Keratinocyte (primary cell): Measurements from ENCODE around the gene LBP. TPM values are rescaled to one million over a fixed set of nuclear protein-coding genes. Genes with fewer than 3 reads are reported as not detected.

Experiments used
- DNase-seq: peaks from one replicate; pipeline ENCODE4 v3.0.0-alpha.2; 2011; ENCODE audit warnings: low read depth, missing footprints, low spot score
- FAIRE-seq: peaks from 2 replicates; lab custom pipeline; 2011; peaks lifted over from hg19 to GRCh38; lab: Jason Lieb, UNC
- H2AFZ ChIP-seq: 2 replicates; pipeline ENCODE4 v1.6.0; 2012; ENCODE audit warnings: low read length, control low read depth, inconsistent platforms; ENCODE audit not compliant: control insufficient read depth
- H3K27ac ChIP-seq: 2 replicates; pipeline ENCODE4 v1.5.1; 2011; ENCODE audit warnings: low read length; ENCODE audit not compliant: control insufficient read depth, insufficient read depth
- H3K27me3 ChIP-seq: 3 replicates; pipeline ENCODE4 v1.6.0; 2011; ENCODE audit warnings: low read length; ENCODE audit not compliant: control insufficient read depth, insufficient read depth; ENCODE audit errors: extremely low read depth
- H3K36me3 ChIP-seq, 2 experiments: 2 replicates in 1 of 2; 3 replicates in 1 of 2; pipeline ENCODE4 v1.5.1; 2011; ENCODE audit warnings: low read length in 2 of 2, mild to moderate bottlenecking in 1 of 2; ENCODE audit not compliant: control insufficient read depth in 2 of 2, insufficient read depth in 2 of 2; ENCODE audit errors: extremely low read depth in 1 of 2
- H3K4me1 ChIP-seq: 3 replicates; pipeline ENCODE4 v1.5.1; 2011; ENCODE audit warnings: low read length; ENCODE audit not compliant: control insufficient read depth, insufficient read depth; ENCODE audit errors: extremely low read depth
- H3K4me2 ChIP-seq: 3 replicates; pipeline ENCODE4 v1.6.0; 2011; ENCODE audit warnings: low read depth, low read length; ENCODE audit not compliant: control insufficient read depth, insufficient read depth; ENCODE audit errors: extremely low read depth
- H3K4me3 ChIP-seq, 3 experiments: fragments of 200-600 bp in 1 of 3; sonication (generic) in 1 of 3; 2 replicates in 2 of 3; 3 replicates in 1 of 3; pipeline ENCODE4 v1.5.1; 2011 to 2016; ENCODE audit warnings: low read length in 3 of 3, mild to moderate bottlenecking in 3 of 3, control low read depth in 2 of 3, inconsistent platforms in 1 of 3, low read depth in 1 of 3, mixed read lengths in 1 of 3, mixed run types in 1 of 3, moderate library complexity in 1 of 3; ENCODE audit not compliant: control insufficient read depth in 2 of 3, insufficient read depth in 2 of 3; ENCODE audit errors: extremely low read depth in 1 of 3
- H3K79me2 ChIP-seq: 2 replicates; pipeline ENCODE4 v1.6.0; 2012; ENCODE audit warnings: low read length; ENCODE audit not compliant: control insufficient read depth, insufficient read depth
- H3K9ac ChIP-seq: 3 replicates; pipeline ENCODE4 v1.6.0; 2011; ENCODE audit warnings: low read length; ENCODE audit not compliant: control insufficient read depth, insufficient read depth; ENCODE audit errors: extremely low read depth
- H3K9me1 ChIP-seq: 3 replicates; pipeline ENCODE4 v1.6.0; 2011; ENCODE audit warnings: low read length; ENCODE audit not compliant: control insufficient read depth, insufficient read depth; ENCODE audit errors: extremely low read depth
- H3K9me3 ChIP-seq: 2 replicates; pipeline ENCODE4 v1.5.1; 2012; ENCODE audit warnings: low read depth, low read length; ENCODE audit not compliant: control insufficient read depth
- H4K20me1 ChIP-seq: 3 replicates; pipeline ENCODE4 v1.6.0; 2011; ENCODE audit warnings: low read length; ENCODE audit not compliant: control insufficient read depth, insufficient read depth; ENCODE audit errors: extremely low read depth
- EZH2 ChIP-seq: IDR thresholded peaks from one replicate; pipeline ENCODE4 v1.6.1; 2012; ENCODE audit warnings: inconsistent platforms, mild to moderate bottlenecking, low read length, moderate library complexity
- dilution Hi-C: fragments of 300-500 bp; cut with MboI; formaldehyde crosslinking; loops from one replicate; pipeline ENCODE4 v1.7.0; 2020; ENCODE audit warnings: low sequenced_read_pairs; ENCODE audit not compliant: extremely low pct_ligation_motif_present
- polyA plus RNA-seq, 5 experiments: library from polyadenylated mRNA; depleted of rRNA in 3 of 5; stranded (reverse) in 3 of 5; stranded (forward) in 1 of 5; unstranded in 1 of 5; fragments of >200 nt; gene quantifications; 1 replicate in 1 of 5; 2 replicates in 3 of 5; 3 replicates in 1 of 5; pipeline versions ENCODE4 v1.2.1 to v1.2.3, GENCODE V29; 2011 to 2012; ENCODE audit warnings: missing spikeins in 2 of 5, low read depth in 1 of 5, low replicate concordance in 1 of 5
- TF ChIP-seq, protein P1 (sequence below), 3 experiments: IDR thresholded peaks in 1 of 3; conservative IDR thresholded peaks in 1 of 3; optimal IDR thresholded peaks in 1 of 3; 2 replicates in 2 of 3; 3 replicates in 1 of 3; pipeline versions ENCODE3 to v1.5.1; 2011; ENCODE audit warnings: low read length in 3 of 3, mild to moderate bottlenecking in 3 of 3, moderate library complexity in 2 of 3, control low read depth in 1 of 3, inconsistent platforms in 1 of 3; ENCODE audit not compliant: insufficient read depth in 2 of 3; ENCODE audit errors: extremely low read depth in 1 of 3

LBP gene
- polyA plus RNA-seq, 1 donor (not counting 4 experiments of a cell fraction or from before 2014, with no cell fraction given) = not detected

DNA sequence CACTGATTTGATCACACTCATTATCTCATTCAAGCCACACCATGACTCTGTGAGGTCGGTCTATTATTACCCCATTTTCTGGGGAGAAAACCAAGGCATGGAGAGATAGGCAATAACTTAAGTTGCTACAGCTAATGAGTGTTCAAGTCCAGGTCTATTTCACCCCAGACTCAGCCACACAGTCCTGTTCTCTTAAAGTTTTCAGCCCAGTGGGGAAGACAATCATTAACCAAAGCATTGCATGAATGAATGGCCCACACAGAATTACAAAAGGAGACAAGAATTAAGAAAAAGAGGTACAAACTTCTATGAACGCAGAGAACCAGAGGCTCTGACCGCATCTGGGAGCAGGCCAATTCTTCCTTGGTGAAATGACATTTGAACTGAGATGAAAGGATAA, 35.2 kb upstream of the LBP start:
- peaks cover 12% of the 10 kb centered on the region for H3K4me1 ChIP-seq
- H3K27me3 ChIP-seq = peaks cover 15% of the 10 kb centered on the region
- no peaks in the 10 kb centered on the region for H3K79me2 ChIP-seq
- no peak overlapping the region for H3K9ac ChIP-seq
- no peak for DNase-seq
- no peaks in the 10 kb centered on the region for H4K20me1 ChIP-seq
- H3K36me3 ChIP-seq = no peaks in the 10 kb centered on the region
- TF ChIP-seq EZH2 = no peak
- TF ChIP-seq, protein P1, sequence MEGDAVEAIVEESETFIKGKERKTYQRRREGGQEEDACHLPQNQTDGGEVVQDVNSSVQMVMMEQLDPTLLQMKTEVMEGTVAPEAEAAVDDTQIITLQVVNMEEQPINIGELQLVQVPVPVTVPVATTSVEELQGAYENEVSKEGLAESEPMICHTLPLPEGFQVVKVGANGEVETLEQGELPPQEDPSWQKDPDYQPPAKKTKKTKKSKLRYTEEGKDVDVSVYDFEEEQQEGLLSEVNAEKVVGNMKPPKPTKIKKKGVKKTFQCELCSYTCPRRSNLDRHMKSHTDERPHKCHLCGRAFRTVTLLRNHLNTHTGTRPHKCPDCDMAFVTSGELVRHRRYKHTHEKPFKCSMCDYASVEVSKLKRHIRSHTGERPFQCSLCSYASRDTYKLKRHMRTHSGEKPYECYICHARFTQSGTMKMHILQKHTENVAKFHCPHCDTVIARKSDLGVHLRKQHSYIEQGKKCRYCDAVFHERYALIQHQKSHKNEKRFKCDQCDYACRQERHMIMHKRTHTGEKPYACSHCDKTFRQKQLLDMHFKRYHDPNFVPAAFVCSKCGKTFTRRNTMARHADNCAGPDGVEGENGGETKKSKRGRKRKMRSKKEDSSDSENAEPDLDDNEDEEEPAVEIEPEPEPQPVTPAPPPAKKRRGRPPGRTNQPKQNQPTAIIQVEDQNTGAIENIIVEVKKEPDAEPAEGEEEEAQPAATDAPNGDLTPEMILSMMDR (optimal IDR thresholded peaks at IDR 0.05 in 1 of 3, IDR thresholded peaks at IDR 0.05 in 1 of 3, conservative IDR thresholded peaks at IDR 0.05 in 1 of 3; ENCODE audit: extremely low read depth in 1 of 3, insufficient read depth in 2 of 3, low read length in 3 of 3) = no peak
- H3K27ac ChIP-seq = no peak overlapping the region
- H3K9me3 ChIP-seq = no peaks in the 10 kb centered on the region
- dilution Hi-C loops = no loop called here
- H3K4me2 ChIP-seq = no peak overlapping the region
- FAIRE-seq = no peak
- peaks cover 2% of the 10 kb centered on the region for H3K9me1 ChIP-seq
- H3K4me3 ChIP-seq = no peak overlapping the region
- H2AFZ ChIP-seq = no peak overlapping the region

DNA sequence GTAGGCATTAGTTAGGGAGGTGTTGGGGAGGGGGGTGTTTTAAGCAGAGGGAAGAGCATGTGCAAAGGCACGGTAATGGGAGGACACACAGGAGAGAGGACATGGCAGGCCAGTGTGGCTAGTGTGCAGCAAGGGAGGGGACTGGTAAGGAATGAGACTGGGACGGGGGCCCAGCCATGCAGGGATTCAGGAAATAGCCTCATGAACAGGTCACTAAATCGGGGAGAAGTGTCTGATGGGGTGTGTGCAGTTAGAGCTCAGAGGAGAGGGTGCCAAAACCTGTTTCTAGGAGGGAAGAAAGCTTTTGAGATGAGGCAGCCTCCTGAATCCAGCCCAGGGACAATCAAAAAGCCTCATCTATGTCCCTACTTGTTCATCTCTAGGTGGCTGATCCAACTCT, 34.8 kb upstream of the LBP start:
- no peak for TF ChIP-seq EZH2
- TF ChIP-seq, protein P1 (optimal IDR thresholded peaks at IDR 0.05 in 1 of 3, IDR thresholded peaks at IDR 0.05 in 1 of 3, conservative IDR thresholded peaks at IDR 0.05 in 1 of 3; ENCODE audit: extremely low read depth in 1 of 3, insufficient read depth in 2 of 3, low read length in 3 of 3) = no peak
- H3K9me3 ChIP-seq = no peaks in the 10 kb centered on the region
- no peak overlapping the region for H3K9ac ChIP-seq
- FAIRE-seq (no peak), DNase-seq (no peak)
- H3K79me2 ChIP-seq = no peaks in the 10 kb centered on the region
- H3K27ac ChIP-seq = no peak overlapping the region
- H4K20me1 ChIP-seq = no peaks in the 10 kb centered on the region
- H3K27me3 ChIP-seq = peaks cover 15% of the 10 kb centered on the region
- no peaks in the 10 kb centered on the region for H3K36me3 ChIP-seq
- H2AFZ ChIP-seq = no peak overlapping the region
- no peak overlapping the region for H3K4me3 ChIP-seq
- no peak overlapping the region for H3K4me2 ChIP-seq
- peaks cover 2% of the 10 kb centered on the region for H3K9me1 ChIP-seq
- peaks cover 12% of the 10 kb centered on the region for H3K4me1 ChIP-seq
- dilution Hi-C loops = no loop called here
